CD14-positive monocyte (primary cell): ENCODE measurements around the gene FRZB. TPM values are rescaled to one million over a fixed set of nuclear protein-coding genes. Genes with fewer than 3 reads are reported as not detected.

Experiments
- DNase-seq, 3 donors: peaks; one replicate each; pipeline ENCODE4 v3.0.0-alpha.2; 2011 to 2022
- H2AFZ ChIP-seq: 2 replicates; pipeline ENCODE4 v1.6.0; 2012; ENCODE audit warnings: mild to moderate bottlenecking, low read depth, low read length, inconsistent platforms; ENCODE audit not compliant: insufficient read depth, poor library complexity, severe bottlenecking
- H3K27ac ChIP-seq, 2 donors: 1 replicate in 1 of 2; 2 replicates in 1 of 2; pipeline ENCODE4 v1.5.1; 2012 to 2013; ENCODE audit warnings: low read length in 2 of 2, control low read depth in 1 of 2, inconsistent platforms in 1 of 2, low read depth in 1 of 2, mild to moderate bottlenecking in 1 of 2
- H3K27me3 ChIP-seq, 2 donors: one replicate each; pipeline versions ENCODE4 v1.6.0 to v1.6.1; 2011 to 2013; ENCODE audit warnings: low read length in 2 of 2; ENCODE audit not compliant: control insufficient read depth in 2 of 2, insufficient read depth in 2 of 2
- H3K36me3 ChIP-seq, 2 donors: replicated peaks in 1 of 2; 1 replicate in 1 of 2; 2 replicates in 1 of 2; pipeline versions ENCODE4 v1.5.1 to v1.6.1; 2012 to 2013; ENCODE audit warnings: low read length in 2 of 2, control low read depth in 1 of 2, inconsistent platforms in 1 of 2, mild to moderate bottlenecking in 1 of 2; ENCODE audit not compliant: insufficient read depth in 2 of 2, control insufficient read depth in 1 of 2
- H3K4me1 ChIP-seq, 2 donors: 1 replicate in 1 of 2; 2 replicates in 1 of 2; pipeline versions ENCODE4 v1.5.1 to v1.6.1; 2012 to 2013; ENCODE audit warnings: low read length in 2 of 2, control low read depth in 1 of 2, inconsistent platforms in 1 of 2, mild to moderate bottlenecking in 1 of 2, moderate library complexity in 1 of 2; ENCODE audit not compliant: insufficient read depth in 2 of 2, control insufficient read depth in 1 of 2
- H3K4me2 ChIP-seq: replicated peaks from 2 replicates; pipeline ENCODE3; 2012; ENCODE audit warnings: low read length, moderate library complexity, mild to moderate bottlenecking; ENCODE audit not compliant: poor library complexity, severe bottlenecking; ENCODE audit errors: extremely low read depth
- H3K4me3 ChIP-seq, 3 experiments: fragments of 200-600 bp in 1 of 3; sonication (generic) in 1 of 3; replicated peaks in 1 of 3; 1 replicate in 2 of 3; 2 replicates in 1 of 3; pipeline ENCODE4 v1.5.1; 2011 to 2013; ENCODE audit warnings: low read length in 3 of 3, mild to moderate bottlenecking in 3 of 3, control low read depth in 2 of 3, low read depth in 2 of 3, inconsistent platforms in 1 of 3, moderate library complexity in 1 of 3
- H3K79me2 ChIP-seq: 2 replicates; pipeline ENCODE4 v1.6.0; 2012; ENCODE audit warnings: mild to moderate bottlenecking, control low read depth, inconsistent platforms, low read length, moderate library complexity; ENCODE audit not compliant: insufficient read depth
- H3K9ac ChIP-seq: 2 replicates; pipeline ENCODE4 v1.6.0; 2017; ENCODE audit warnings: low read length, mild to moderate bottlenecking; ENCODE audit not compliant: insufficient read depth, poor library complexity, severe bottlenecking
- H3K9me3 ChIP-seq, 2 donors: replicated peaks in 1 of 2; 1 replicate in 1 of 2; 2 replicates in 1 of 2; pipeline versions ENCODE4 v1.5.1 to v1.6.1; 2012 to 2013; ENCODE audit warnings: low read length in 2 of 2, control low read depth in 1 of 2; ENCODE audit not compliant: control insufficient read depth in 1 of 2, insufficient read depth in 1 of 2
- H4K20me1 ChIP-seq: 2 replicates; pipeline ENCODE4 v1.6.0; 2012; ENCODE audit warnings: mild to moderate bottlenecking, low read length, control low read depth, moderate library complexity; ENCODE audit not compliant: insufficient read depth
- H3K27ac Mint-ChIP-seq, 7 donors: one replicate each; pipeline ENCODE4 v1.8.0; 2020; ENCODE audit warnings: mild to moderate bottlenecking in 7 of 7, mixed read lengths in 7 of 7, moderate library complexity in 6 of 7, inconsistent platforms in 2 of 7
- H3K27me3 Mint-ChIP-seq, 3 donors: one replicate each; pipeline ENCODE4 v1.8.0; 2021 to 2022; ENCODE audit warnings: low read depth in 3 of 3, mild to moderate bottlenecking in 3 of 3, mixed read lengths in 3 of 3, moderate library complexity in 3 of 3, inconsistent platforms in 1 of 3
- H3K36me3 Mint-ChIP-seq, 2 donors: one replicate each; pipeline ENCODE4 v1.8.0; 2020; ENCODE audit warnings: mixed read lengths in 2 of 2, inconsistent platforms in 1 of 2, mild to moderate bottlenecking in 1 of 2
- H3K4me1 Mint-ChIP-seq: one replicate; pipeline ENCODE4 v1.8.0; 2020; ENCODE audit warnings: mild to moderate bottlenecking, mixed read lengths
- H3K4me3 Mint-ChIP-seq, 2 donors: one replicate each; pipeline ENCODE4 v1.8.0; 2020; ENCODE audit warnings: mild to moderate bottlenecking in 2 of 2, mixed read lengths in 2 of 2, moderate library complexity in 1 of 2
- H3K9me3 Mint-ChIP-seq, 7 donors: one replicate each; pipeline ENCODE4 v1.8.0; 2020 to 2022; ENCODE audit warnings: mixed read lengths in 7 of 7, mild to moderate bottlenecking in 6 of 7, moderate library complexity in 6 of 7, inconsistent platforms in 2 of 7
- CTCF ChIP-seq: fragments of 200-600 bp; IDR thresholded peaks from one replicate; pipeline ENCODE4 v1.8.0; 2022; ENCODE audit warnings: antibody characterized with exemption, mild to moderate bottlenecking
- WGBS: methylation state at CpG from one replicate; pipeline ENCODE4 v1.1.5; 2013; ENCODE audit warnings: missing lambda C conversion rate; ENCODE audit not compliant: insufficient coverage; 5-methylcytosine and 5-hydroxymethylcytosine counted together
- intact Hi-C, 2 donors: fragments of 100-400 bp; cut with micrococcal nuclease; formaldehyde crosslinking; loops; one replicate each; pipeline versions ENCODE4 v1.15.0 to v1.15.1; 2023
- polyA plus RNA-seq, 3 donors: library from polyadenylated mRNA; depleted of rRNA in 1 of 3; unstranded in 2 of 3; stranded (reverse) in 1 of 3; fragments of 300-500 nt in 2 of 3; fragments of >200 nt in 1 of 3; fragmentation: Illumina TruSeq in 2 of 3; gene quantifications; 1 replicate in 2 of 3; 2 replicates in 1 of 3; pipeline ENCODE4 v1.2.3, GENCODE V29; 2012 to 2021

FRZB gene
- polyA plus RNA-seq, 3 donors = not detected

- Histone ChIP-seq H4K20me1 (no peaks in the 10 kb centered on the region), H3K27ac (no peak overlapping the region), H3K4me2 (no peak overlapping the region), H3K4me3 (no peak overlapping the region), H2AFZ (no peak overlapping the region), H3K36me3 (no peaks in the 10 kb centered on the region), H3K9me3 (no peaks in the 10 kb centered on the region), H3K9ac (no peak overlapping the region), H3K27me3 (no peaks in the 10 kb centered on the region), H3K4me1 (no peaks in the 10 kb centered on the region), H3K79me2 (no peaks in the 10 kb centered on the region)
- 92% methylated on average over 5 of the region's 6 CpGs for WGBS
- no peak overlapping the region for H3K4me3 Mint-ChIP-seq
- no peak for TF ChIP-seq CTCF
- no peak for DNase-seq
- peaks cover 0 to 6% (median under 1%) of the 10 kb centered on the region in 7 donors for H3K9me3 Mint-ChIP-seq
- no peaks in the 10 kb centered on the region for H3K36me3 Mint-ChIP-seq
- H3K4me1 Mint-ChIP-seq = no peaks in the 10 kb centered on the region
- H3K27me3 Mint-ChIP-seq = peaks cover 0 to 5% (median 0%) of the 10 kb centered on the region in 3 donors
- peak overlapping the region in 1 of 7 donors; percentile 11 for H3K27ac Mint-ChIP-seq
- intact Hi-C loops = no loop called here
Measured at GRCh38 chr2:182824767-182825158, 41.7 kb downstream of the FRZB start.

GRCh38 chr2:182824056-182824766 lies 42.2 kb downstream of the FRZB start:
- Histone ChIP-seq H3K4me1 (no peaks in the 10 kb centered on the region), H2AFZ (no peak overlapping the region), H3K27ac (no peak overlapping the region), H3K9me3 (no peaks in the 10 kb centered on the region), H3K4me3 (no peak overlapping the region), H3K79me2 (no peaks in the 10 kb centered on the region), H3K27me3 (no peaks in the 10 kb centered on the region), H3K4me2 (no peak overlapping the region), H3K36me3 (no peaks in the 10 kb centered on the region), H4K20me1 (no peaks in the 10 kb centered on the region), H3K9ac (no peak overlapping the region)
- Mint-ChIP-seq H3K27ac (peak overlapping the region in 1 of 7 donors; percentile 46), H3K9me3 (peaks cover 0 to 6% (median 0%) of the 10 kb centered on the region in 7 donors), H3K27me3 (peaks cover 0 to 4% (median 0%) of the 10 kb centered on the region in 3 donors), H3K36me3 (no peaks in the 10 kb centered on the region), H3K4me3 (no peak overlapping the region), H3K4me1 (no peaks in the 10 kb centered on the region)
- no peak for DNase-seq
- no peak for TF ChIP-seq CTCF
- intact Hi-C loops = no loop called here
- WGBS = 65% methylated on average over 2 of the region's 5 CpGs
